Transverse colon (tissue), 4 donors: ENCODE data around the gene CCDC71. TPM values are rescaled to one million over a fixed set of nuclear protein-coding genes. Genes with fewer than 3 reads are reported as not detected.

Experiments
- DNase-seq: peaks from one replicate; pipeline ENCODE4 v3.0.0-alpha.2; 2019
- H3K27ac ChIP-seq, 4 donors: fragments of 200-600 bp; sonication (generic); 2 replicates each; pipeline ENCODE4 v1.5.1; 2016 to 2018; ENCODE audit warnings: inconsistent platforms in 4 of 4
- H3K27me3 ChIP-seq: fragments of 200-600 bp; sonication (generic); 2 replicates; pipeline ENCODE4 v1.5.1; 2017; ENCODE audit warnings: inconsistent platforms
- H3K36me3 ChIP-seq, 4 donors: fragments of 200-600 bp; sonication (generic); 2 replicates each; pipeline ENCODE4 v1.5.1; 2017 to 2019; ENCODE audit warnings: inconsistent platforms in 4 of 4
- H3K4me1 ChIP-seq, 4 donors: fragments of 200-600 bp; sonication (generic); 2 replicates each; pipeline ENCODE4 v1.5.1; 2017 to 2020; ENCODE audit warnings: inconsistent platforms in 4 of 4
- H3K4me3 ChIP-seq, 4 donors: fragments of 200-600 bp; sonication (generic); 1 replicate in 1 of 4; 2 replicates in 3 of 4; pipeline versions ENCODE4 v1.5.1 to v1.6.1; 2017 to 2019; ENCODE audit warnings: inconsistent platforms in 4 of 4
- H3K9me3 ChIP-seq, 2 donors: fragments of 200-600 bp; sonication (generic); 2 replicates each; pipeline ENCODE4 v1.5.1; 2017 to 2019; ENCODE audit warnings: inconsistent platforms in 2 of 2
- EP300 ChIP-seq: sonication (generic); formaldehyde crosslinking; IDR thresholded peaks from one replicate; pipeline ENCODE4 v1.6.1; 2017; ENCODE audit warnings: antibody characterized with exemption, low read depth
- POLR2A ChIP-seq: fragments of 450-650 bp; IDR thresholded peaks from one replicate; pipeline ENCODE4 v1.6.1; 2016; ENCODE audit warnings: antibody characterized with exemption, mild to moderate bottlenecking, moderate library complexity
- POLR2AphosphoS5 ChIP-seq, 3 donors: sonication (generic); formaldehyde crosslinking; IDR thresholded peaks; one replicate each; pipeline ENCODE4 v1.6.1; 2016; ENCODE audit warnings: antibody characterized with exemption in 3 of 3
- WGBS, 2 donors: methylation state at CpG; one replicate each; pipeline ENCODE4 v1.1.5; 2018; ENCODE audit warnings: low coverage in 1 of 2; 5-methylcytosine and 5-hydroxymethylcytosine counted together
- in situ Hi-C, 4 donors: fragments of 200-750 bp; cut with MboI; loops; one replicate each; pipeline versions ENCODE4 v1.15.0 to v1.15.1; 2017; ENCODE audit warnings: low sequenced_read_pairs in 3 of 4, low pct_ligation_motif_present in 1 of 4, low pct_unique_long_range_greater_than_20kb in 1 of 4
- intact Hi-C: fragments of 100-400 bp; cut with DNase I; formaldehyde crosslinking; loops from one replicate; pipeline ENCODE4 v1.15.1; 2023; ENCODE audit warnings: low total_unique reads
- total RNA-seq, 4 donors: library from RNA; depleted of rRNA; stranded (reverse); fragments of >200 nt; gene quantifications; one replicate each; pipeline ENCODE4 v1.1.0, GENCODE V29; 2016
- TF ChIP-seq, protein P1 (sequence below), 5 experiments: fragments of 200-600 bp in 3 of 5; fragments of 450-650 bp in 2 of 5; sonication (generic) in 3 of 5; IDR thresholded peaks; 1 replicate in 2 of 5; 2 replicates in 3 of 5; pipeline ENCODE4 v1.5.1; 2016 to 2017; ENCODE audit warnings: antibody characterized with exemption in 5 of 5, inconsistent platforms in 3 of 5, mild to moderate bottlenecking in 2 of 5, moderate library complexity in 1 of 5

The CCDC71 gene
- total RNA-seq: 10 to 100 TPM; 26.2 to 33.9 (median 31.3) TPM

DNA sequence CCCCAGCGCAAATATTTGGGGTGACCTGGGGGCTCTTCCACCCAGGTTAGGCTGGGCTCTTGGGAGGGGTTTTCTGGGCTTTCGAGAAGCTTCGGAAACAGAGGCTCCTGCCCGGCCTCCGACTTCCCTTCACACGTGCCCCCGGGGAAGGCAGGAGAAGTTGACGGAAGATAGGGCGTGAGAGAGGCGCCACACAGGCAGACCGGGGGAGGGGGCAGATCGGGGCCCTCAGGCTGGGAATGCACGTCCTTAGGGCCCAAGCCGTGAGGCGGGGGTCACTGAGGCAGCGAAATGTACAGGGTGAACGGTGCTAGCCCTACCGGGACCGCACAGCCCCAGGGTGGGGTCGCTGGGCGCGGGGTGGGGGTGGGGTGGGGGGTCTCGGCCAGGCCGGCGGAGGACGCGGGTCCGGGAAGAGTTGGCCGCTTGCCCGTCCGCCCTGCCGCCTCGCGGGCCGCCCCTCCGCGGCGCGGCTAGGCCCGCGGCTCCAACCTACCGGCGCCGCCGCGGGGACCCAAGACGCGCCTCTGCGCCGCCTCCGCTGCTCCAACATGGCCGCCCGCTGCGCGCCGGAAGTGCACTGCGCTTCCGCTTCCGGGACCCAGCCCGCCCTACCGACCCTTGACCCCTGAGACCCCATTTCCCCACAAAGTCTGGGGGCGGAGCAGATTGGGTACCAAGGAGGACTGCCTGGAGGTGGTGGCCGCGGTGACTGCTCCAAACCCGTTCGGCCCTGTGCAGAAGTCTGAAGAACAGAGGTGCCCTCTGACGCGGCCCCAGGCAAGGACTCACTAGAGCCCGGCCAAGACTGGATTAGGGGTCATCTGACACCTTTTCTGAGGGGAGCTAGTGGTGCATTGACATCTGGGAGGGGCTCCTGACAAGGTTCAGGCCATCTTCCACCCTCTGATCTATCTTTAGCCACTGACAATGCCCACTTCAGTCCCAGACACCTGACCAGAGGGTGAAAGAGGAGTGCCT lies at the start of gene CCDC71:
CCDC71 (minus strand) TSS at position 561 of the 981 bp plus-strand sequence. CDS start 2,123 bp downstream, outside the sequence.
- 0 to 6% methylated on average over 1 to 41 of the region's 69 CpGs for WGBS, 2 donors
- H3K36me3 ChIP-seq: peaks cover 0 to 9% (median 2%) of the 10 kb centered on the region in 4 donors
- TF ChIP-seq EP300 (no peak), POLR2A (no peak), POLR2AphosphoS5 (IDR thresholded peaks at IDR 0.05) (peak; percentile 49 to 79 (median 76))
- TF ChIP-seq, protein P1, sequence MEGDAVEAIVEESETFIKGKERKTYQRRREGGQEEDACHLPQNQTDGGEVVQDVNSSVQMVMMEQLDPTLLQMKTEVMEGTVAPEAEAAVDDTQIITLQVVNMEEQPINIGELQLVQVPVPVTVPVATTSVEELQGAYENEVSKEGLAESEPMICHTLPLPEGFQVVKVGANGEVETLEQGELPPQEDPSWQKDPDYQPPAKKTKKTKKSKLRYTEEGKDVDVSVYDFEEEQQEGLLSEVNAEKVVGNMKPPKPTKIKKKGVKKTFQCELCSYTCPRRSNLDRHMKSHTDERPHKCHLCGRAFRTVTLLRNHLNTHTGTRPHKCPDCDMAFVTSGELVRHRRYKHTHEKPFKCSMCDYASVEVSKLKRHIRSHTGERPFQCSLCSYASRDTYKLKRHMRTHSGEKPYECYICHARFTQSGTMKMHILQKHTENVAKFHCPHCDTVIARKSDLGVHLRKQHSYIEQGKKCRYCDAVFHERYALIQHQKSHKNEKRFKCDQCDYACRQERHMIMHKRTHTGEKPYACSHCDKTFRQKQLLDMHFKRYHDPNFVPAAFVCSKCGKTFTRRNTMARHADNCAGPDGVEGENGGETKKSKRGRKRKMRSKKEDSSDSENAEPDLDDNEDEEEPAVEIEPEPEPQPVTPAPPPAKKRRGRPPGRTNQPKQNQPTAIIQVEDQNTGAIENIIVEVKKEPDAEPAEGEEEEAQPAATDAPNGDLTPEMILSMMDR (IDR thresholded peaks at IDR 0.05): no peak
- intact Hi-C loops (loop anchor here (10.0 kb wide), 1 partner anchor 289 kb away; no protein-coding TSS in a partner anchor), in situ Hi-C loops (loop anchor here in 3 of 4 donors (5.0 to 25.0 kb wide), 3 partner anchors 44 to 279 kb away; partner anchors contain the start of genes NICN1 (in 2 of the 3) and USP19 (in 1 of the 3))
- H3K4me3 ChIP-seq: peak within 1 kb of the TSS; percentile 75 to 100 (median 90)
- peaks cover 15 to 27% (median 23%) of the 10 kb centered on the region in 4 donors for H3K4me1 ChIP-seq
- no peaks in the 10 kb centered on the region for H3K9me3 ChIP-seq
- H3K27me3 ChIP-seq: no peaks in the 10 kb centered on the region
- H3K27ac ChIP-seq: peak within 1 kb of the TSS; percentile 82 to 92 (median 90)
- DNase-seq: peak; percentile 73

DNA sequence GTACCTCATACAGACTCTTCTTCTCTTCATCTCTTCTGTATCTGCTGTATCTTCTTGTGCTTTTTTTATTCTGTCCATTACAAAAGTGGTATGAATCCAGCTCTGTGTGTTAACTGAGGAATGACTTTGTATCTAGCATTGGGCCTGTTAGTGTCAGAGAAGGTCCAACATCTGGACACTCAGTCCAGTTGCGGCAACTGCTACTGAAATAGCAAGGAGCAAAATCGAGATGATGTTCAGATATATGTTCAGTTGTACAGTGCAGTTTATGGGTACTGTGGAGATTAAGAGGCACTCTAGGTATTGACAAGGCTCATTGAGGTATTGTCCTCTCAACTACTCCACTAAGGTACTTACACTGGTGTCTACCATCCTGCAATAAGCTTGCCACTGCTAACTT lies 47.9 kb upstream of the CCDC71 start:
- in situ Hi-C loops: no loop called here
- Histone ChIP-seq H3K27me3 (no peaks in the 10 kb centered on the region), H3K36me3 (no peaks in the 10 kb centered on the region), H3K9me3 (no peaks in the 10 kb centered on the region), H3K4me1 (peaks cover 8 to 12% (median 11%) of the 10 kb centered on the region in 4 donors), H3K27ac (no peak overlapping the region), H3K4me3 (no peak overlapping the region)
- WGBS, 2 donors: 71 to 82% methylated on average over 2 of the region's 2 CpGs
- TF ChIP-seq POLR2AphosphoS5 (IDR thresholded peaks at IDR 0.05) (no peak), EP300 (no peak), POLR2A (no peak)
- TF ChIP-seq, protein P1 (IDR thresholded peaks at IDR 0.05): no peak
- intact Hi-C loops: no loop called here
- no peak for DNase-seq

DNA sequence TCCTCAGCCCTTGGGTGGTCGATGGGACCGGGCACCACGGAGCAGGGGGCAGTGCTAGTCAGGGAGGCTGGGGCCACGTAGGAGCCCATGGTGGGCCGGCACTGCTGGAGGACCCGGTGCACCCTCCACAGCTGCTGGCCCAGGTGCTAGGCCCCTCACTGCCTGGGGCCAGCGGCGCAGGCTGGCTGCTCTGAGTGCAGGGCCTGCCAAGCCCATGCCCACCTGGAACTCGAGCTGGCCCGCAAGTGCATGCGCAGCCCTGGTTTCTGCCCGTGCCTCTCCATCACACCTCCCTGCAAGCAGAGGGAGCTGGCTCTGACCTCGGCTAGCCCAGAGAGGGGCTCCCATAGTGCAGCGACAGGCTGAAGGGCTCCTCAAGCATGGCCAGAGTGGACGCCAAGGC lies 47.4 kb upstream of the CCDC71 start:
- no peaks in the 10 kb centered on the region for H3K36me3 ChIP-seq
- no peak for TF ChIP-seq POLR2AphosphoS5 (IDR thresholded peaks at IDR 0.05)
- TF ChIP-seq, protein P1 (IDR thresholded peaks at IDR 0.05): no peak
- no peak for TF ChIP-seq POLR2A
- no peak for TF ChIP-seq EP300
- H3K4me3 ChIP-seq: no peak overlapping the region
- in situ Hi-C loops (no loop called here), intact Hi-C loops (no loop called here)
- H3K4me1 ChIP-seq: peaks cover 4 to 8% (median 7%) of the 10 kb centered on the region in 4 donors
- 95% methylated on average over 15 of the region's 15 CpGs; no CpG with 5 or more reads in 1 of the 2 donors for WGBS, 2 donors
- DNase-seq: no peak
- H3K9me3 ChIP-seq: no peaks in the 10 kb centered on the region
- H3K27ac ChIP-seq: no peak overlapping the region
- no peaks in the 10 kb centered on the region for H3K27me3 ChIP-seq

DNA sequence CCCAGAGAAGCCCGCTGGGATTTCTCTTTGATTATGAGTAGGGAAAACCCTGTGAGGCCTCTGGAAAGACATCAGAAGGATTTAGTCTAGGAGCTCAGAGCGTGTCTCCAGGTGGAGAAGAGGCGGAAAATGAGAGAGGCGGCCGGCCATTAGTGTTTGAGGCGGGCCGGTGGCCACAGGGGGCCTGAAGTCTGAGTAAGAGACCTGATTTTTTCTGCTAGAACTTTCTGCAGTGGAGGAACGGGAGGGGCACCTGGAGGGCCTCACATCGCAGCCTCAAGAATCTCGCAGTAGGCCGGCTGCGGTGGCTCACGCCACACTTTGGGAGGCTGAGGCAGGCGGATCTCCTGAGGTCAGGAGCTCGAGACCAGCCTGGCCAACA lies 33.8 kb upstream of the CCDC71 start:
- TF ChIP-seq, protein P1 (IDR thresholded peaks at IDR 0.05): no peak
- TF ChIP-seq EP300 (no peak), POLR2A (no peak), POLR2AphosphoS5 (IDR thresholded peaks at IDR 0.05) (no peak)
- intact Hi-C loops: no loop called here
- DNase-seq: no peak

More for the DNA sequence above, 33.8 kb upstream of the CCDC71 start:
- Histone ChIP-seq H3K36me3 (no peaks in the 10 kb centered on the region), H3K4me3 (peak overlapping the region in 3 of 4 donors; percentile 10 to 37 (median 22)), H3K27me3 (no peaks in the 10 kb centered on the region), H3K27ac (peak overlapping the region in 3 of 4 donors; percentile 48 to 74 (median 67)), H3K9me3 (no peaks in the 10 kb centered on the region), H3K4me1 (no peaks in the 10 kb centered on the region)
- in situ Hi-C loops: no loop called here
- 82 to 83% methylated on average over 6 to 15 of the region's 15 CpGs for WGBS, 2 donors
